Activated CD4-positive, alpha-beta T cell treated with anti-CD3 and anti-CD28 coated beads, Interleukin-2, Interleukin-6, amounts not matched to agents 100 ng/mL and 50 ng/mL, durations not matched to agents 16 hours and 8 hours (primary cell): ENCODE results near the gene GCGR.
"Not testable (repeated sequence)": the region's sequence is repeated elsewhere in the genome, so short reads cannot be mapped to it uniquely, and the experiment has no call there.

ENCODE experiments used
- DNase-seq: peaks from one replicate; pipeline ENCODE4 v3.0.0-alpha.2; 2020

The GCGR gene

DNA sequence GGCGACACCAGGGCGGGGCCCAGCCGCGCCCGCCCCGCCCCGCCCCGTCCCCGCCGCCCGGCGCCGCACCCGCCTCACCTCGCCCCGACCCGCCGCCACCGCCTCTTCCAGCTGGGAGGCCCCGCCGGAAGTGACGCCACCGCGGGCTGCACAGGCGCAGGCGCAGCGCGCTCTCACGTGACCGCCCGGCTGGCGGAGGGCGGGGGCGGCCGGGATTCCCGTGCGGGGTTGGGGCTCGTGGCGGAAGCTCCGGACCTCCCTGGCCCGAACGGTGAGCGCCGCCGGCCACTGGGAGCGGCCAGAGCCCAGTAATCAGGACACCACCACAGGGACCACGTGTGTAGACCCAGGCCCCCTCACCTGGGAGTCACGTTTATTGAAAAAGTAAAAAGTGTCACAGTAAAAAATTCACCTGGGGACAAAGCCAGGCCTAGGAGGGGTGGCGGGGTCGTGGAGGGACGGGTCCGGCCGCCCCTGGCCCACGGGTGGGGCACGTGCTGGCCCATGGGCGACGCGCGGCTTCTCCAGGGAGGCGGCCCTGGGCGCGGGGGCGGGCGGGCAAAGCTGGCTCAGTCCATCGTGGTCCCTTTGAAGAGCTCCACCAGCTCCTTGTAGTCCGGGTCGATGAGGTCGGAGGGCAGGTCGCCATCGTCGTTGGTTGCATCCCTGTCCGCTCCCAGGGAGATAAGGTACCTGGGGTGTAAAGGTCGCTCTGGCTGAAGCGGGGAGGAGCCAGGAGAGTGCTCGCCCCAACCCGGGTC lies 29.4 kb downstream of the GCGR start, which contains the start of gene MCRIP1:
MCRIP1 (minus strand) TSS at position 132 of the 761 bp plus-strand sequence. CDS start 8,785 bp downstream, outside the sequence.
- DNase-seq, result peak; percentile 98

DNA sequence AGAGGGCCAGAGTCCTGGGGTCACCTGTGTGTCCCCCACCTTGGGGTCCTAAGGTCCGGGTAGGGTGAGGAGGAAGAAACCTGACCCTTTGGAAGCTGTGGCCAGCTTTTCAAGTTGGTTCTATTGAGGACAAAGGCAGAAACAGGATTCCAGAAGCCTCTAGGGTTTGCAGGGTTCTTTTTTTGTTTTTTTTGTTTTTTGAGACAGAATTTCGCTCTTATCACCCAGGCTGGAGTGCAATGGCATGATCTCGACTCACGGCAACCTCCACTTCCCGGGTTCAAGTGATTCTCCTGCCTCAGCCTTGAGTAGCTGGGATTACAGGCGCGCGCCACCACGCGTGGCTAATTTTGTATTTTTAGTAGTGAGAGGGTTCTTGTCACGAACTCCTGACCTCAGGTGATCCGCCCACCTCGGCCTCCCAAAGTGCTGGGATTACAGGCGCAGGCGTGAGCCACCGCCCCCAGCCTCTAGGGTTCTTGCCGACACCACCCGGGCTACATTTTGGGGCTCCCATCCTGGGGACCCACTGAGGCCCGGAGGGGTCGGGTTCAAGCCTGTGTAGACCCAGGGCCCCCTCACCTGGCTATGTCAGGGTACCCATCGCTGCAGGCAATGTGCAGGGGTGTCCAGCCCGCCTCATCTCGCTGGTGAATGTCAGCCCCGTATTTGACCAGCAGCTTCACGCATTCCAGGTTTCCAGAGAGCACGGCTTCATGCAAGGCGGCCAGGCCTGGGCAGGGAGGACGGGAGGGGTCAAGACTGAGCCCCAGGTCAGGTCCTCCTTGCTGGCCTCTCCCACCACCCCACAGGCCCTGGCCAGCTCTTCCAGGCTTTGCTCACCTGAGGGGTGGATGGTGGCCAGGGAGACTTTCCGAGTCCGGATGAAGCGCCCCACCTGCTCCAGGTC lies 30.2 kb downstream of the GCGR start:
- no peak for DNase-seq

DNA sequence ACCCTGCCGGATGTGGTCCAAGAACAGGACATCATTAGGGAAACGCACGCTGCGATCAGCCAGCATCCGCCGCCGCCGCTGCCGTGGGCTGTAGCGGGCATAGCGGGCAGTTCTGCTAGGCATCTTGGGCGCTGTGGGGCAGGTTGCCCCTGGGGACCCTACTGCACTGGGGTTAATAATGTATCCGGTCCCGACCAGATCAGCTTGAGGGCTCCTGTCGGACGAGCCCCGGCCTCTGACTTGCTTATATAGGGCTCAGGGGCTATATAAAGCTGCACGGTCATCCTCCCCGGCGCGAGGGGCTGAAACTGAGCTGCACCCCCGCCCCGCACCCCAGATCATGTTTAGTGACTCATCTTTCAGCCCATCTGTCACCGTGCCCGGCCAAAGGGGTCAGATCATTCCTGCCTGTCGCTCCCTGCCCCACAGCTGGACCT lies 30.9 kb downstream of the GCGR start, which contains the start of gene PPP1R27:
PPP1R27 (minus strand) TSS at position 220 of the 437 bp plus-strand sequence; CDS start at position 123, 97 bp downstream.
- DNase-seq, result no peak

DNA sequence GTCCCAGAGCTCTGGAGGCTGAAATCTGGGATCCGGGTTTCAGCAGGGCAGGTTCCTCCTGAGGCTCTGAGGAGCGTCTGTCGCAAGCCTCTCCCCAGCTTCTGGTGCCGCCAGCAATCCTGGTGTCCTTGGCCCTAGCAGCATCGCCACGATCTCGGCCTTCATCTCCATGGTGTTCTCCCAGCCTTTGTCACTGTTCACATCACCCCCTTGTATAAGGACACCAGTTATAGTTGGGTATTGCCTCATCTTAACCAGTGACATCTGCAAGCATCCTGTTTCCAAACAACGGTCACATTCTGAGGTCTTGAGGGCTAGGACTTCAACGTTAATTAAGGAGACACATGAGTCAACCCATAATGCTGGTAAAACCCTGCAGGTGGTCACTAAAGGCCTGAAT lies 33.7 kb downstream of the GCGR start:
- DNase-seq, result no peak

DNA sequence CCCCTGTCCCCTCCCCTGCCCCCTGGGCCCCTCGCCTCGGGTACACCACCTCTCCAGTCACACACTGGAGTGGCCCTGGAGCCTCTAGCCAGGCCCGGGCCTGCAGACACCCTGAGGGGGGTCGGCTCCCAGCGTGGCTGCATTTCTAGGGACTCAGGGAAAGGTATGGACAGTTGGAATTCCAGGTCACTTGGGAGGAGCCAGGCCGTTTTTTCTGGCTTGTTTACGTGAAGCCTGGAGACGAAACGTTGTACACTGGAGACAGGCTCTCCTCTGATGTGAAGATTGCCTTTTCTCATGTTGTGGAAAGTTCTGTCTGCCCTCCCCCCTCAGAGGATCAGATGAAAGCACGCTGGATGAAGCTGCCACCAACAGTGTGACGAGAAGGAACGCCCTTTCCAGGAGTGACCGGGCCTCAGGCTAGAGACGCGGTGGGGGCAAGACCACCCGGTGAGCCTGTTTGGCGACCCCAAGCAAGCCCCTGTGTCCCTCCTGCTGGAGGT lies 34.9 kb downstream of the GCGR start:
- DNase-seq, result no peak

DNA sequence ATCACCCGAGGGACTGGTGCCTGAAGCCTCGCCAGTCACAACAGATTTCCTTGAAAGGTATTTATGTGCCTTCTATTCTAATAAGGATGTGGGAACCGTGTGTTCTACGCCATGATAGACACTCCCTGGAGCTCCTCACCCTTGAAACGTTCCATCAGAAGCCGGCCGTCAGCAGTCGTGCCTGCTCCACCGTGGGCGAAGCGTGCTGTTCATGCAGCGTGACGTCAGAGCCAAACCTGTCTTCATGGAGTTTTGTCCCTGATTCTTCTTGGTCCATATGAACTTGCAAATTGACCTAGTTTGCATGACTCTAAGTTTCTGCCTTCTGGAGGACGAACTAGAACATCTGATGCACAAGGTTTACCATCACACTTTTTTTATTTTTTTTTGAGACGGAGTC lies 35.4 kb downstream of the GCGR start:
- DNase-seq, result no peak

DNA sequence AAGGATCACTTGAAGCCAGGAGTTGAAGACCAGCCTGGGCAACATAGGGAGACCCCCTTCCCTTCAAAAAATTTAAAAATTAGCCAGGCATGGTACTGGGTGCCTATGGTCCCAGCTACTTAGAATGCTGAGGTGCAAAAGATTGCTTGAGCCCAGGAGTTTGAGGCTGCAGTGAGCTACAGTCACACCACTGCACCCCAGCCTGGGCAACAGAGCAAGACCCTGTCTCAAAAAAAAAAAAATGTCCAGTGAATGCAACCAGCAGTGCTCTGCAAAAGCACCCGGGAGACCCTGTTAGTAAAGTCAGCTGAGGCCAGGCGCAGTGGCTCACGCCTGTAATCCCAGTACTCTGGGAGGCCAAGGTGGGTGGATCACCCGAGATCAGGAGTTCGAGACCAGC lies 36.1 kb downstream of the GCGR start:
- not testable (repeated sequence) for DNase-seq

DNA sequence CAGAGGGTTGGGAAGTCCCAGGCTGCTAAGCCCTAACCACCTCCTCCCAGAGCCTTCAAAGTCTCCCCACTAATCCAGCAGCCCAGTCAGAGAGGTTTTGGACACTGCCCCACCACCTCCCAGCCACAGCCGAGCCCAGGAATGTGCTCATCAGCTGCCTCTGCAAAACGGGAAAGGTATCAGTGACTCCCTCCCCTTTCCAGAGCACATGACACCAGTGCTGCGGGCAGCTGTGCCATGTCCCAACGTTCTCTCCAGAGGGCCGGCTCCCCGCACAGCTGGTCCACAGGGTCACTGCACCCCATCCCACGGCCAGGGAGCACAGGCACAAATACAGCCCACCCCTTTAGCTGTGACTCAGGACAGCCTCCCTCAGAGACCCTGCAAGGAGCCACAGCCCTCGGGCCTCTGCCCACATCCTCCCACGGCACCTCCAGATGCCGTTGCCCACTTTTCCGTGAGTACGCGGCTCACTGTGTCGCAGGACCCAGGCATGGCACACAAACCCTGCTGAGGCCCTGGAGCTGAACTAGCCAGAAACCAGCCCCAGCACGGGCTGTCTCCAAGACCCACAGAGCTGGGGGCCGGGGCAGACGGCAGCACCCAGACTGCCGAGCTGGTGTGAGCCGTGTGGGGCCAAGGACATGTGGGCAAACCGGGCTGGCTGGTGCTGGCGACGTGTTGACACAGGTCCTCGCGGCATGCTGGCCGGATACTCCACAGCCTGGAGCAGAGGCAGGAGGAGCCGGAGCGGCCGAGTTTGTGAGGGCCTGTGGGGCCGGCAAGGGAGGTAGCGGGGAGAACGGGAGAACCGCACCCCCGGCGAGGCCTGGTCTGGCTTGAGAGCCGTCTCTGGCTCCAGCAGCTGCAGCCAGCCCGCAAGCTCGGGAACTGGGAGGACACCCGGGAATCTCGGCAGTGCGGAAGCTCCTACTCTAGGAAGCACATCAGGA lies 37.2 kb downstream of the GCGR start:
- DNase-seq, result no peak

DNA sequence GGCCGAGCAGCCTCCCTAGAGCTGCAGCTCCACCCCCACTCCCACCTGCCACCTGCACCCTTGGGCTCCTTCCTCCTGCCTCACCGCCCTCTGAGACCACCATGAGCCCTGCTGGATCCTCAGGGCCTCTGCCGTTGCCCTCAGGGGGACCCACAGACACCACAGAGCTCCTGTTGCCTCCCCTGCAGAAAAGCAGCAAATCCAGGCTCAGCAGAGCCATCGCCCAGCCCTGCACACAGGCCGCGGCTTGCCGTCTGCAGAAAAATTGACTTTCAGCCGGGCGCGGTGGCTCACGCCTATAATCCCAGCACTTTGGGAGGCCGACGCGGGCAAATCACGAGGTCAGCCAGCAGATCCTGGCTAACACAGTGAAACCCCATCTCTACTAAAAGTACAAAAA lies 37.9 kb downstream of the GCGR start:
- no peak for DNase-seq

DNA sequence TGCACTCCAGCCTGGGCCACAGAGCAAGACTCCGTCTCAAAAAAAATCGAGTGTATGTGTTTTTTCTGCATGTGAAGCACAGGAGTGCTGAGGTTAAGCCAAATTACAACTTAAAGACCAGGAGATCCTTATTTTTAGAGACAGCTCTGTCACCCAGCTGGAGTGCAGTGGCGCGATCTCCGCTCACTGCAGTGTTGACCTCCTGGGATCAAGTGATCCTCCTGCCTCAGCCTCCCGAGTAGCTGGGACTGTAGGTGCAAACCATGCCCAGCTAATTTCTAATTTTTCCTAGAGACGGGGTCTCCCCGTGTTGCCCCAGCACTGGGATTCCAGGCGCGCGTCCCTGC lies 38.4 kb downstream of the GCGR start:
- DNase-seq, result no peak

DNA sequence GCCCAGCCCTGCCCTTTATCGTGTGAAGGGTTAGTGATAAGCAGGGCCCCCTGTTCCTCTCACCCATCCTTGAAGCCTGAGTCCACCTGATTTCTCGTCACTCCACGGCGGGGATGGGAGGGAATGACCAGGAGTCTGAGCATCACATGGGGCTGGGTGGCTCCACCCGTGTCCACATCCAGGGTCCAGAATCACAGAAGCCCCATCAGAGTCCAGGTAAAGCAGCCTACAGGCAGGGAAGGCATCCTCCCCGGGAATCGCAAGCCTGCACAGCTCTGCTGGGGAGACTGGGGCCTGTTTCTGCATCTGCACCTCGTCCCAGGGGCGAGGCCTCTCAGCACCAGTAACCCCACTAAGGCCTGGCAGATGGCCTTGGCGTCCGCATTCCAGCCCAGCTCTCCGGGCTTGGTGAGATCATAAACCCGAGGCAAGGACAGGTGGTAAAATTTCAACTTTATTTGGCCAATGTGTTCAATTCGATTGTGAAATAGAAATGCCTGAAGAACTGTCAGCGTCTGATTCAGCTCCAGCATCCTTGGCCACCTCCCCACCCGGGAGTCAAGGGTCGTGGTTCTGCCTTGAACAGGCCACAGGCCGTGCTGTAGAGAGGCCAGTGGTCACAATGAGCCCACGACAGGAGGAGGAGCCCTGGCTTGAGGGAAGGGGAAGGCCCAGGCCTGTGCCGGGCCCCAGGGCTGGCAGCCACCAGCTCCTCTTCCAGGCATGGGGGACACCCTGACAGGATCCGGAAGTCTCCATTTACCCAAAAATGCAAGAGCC lies 39.0 kb downstream of the GCGR start:
- DNase-seq, result no peak

DNA sequence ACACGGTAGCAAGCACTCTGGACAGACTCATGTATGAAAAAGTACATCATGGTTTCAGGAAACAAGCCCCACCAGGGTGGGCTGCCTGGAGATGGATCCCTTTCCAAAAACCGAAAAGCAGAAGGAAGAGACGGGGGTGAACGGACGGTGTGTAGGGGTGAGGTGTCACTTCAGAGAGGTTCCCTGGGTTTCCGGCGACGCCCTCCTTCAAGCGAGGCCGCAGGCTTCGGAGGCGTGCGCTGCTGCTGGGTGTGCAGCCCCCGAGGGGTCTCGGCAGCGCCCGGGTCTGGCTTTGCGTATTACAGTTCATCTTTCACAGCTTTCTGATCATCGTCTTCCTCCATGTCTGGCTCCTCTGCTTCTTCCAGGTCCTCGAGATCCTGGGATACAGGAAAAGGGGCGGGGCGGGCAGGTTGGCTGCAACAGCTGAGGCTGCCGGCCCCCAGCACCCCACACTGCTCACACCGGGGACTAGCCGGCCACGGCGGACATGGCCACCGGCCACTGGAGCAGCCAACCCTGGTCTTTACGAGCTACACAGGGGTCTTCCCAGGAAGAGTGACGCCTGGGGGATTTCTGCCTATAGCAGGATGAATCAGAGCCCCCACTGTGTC lies 39.9 kb downstream of the GCGR start:
- no peak for DNase-seq

DNA sequence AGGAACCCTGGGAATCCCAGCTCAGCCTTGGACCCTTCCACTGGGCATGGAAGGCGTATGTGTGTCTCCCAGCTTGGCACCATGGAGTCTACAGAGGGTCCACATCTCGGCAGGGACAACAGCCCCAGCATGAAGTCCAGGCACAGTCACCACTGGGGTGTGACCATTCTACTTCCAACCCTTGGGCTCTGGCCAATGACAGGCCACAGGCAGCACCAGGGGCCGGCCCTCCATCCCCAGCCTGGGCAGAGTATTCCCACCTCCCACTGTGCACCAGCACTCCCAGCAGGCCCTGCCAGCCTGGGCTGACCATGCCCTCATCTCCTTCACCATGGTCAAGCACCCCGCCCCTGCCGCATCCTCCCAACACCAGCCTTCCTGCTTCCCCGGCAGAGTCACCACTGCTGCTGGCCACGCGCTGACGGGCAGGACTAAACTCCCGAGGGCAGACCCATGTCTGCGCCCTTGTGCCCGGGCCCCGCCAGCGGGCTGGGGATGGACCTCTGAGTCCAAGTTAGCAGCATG lies 40.4 kb downstream of the GCGR start:
- no peak for DNase-seq

DNA sequence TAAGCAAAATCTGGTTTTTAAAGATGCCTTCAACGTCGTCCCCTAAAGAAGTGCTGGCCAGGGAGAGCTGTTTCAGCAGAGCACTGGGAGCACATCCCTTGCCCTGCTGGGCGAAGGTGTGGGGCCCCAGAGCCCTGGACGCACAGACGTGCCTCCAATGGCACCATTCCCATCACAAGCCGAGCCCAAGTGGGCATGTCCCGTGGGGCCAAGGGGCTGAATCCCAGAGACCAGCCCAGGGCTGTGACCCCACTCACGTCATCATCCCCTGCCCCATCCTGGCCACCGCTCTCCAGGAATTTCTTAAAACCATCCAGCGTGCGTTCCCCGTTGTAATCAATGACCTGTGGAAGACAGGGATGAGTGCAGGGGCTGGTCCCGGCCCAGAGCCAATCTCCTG lies 40.9 kb downstream of the GCGR start:
- DNase-seq, result no peak

DNA sequence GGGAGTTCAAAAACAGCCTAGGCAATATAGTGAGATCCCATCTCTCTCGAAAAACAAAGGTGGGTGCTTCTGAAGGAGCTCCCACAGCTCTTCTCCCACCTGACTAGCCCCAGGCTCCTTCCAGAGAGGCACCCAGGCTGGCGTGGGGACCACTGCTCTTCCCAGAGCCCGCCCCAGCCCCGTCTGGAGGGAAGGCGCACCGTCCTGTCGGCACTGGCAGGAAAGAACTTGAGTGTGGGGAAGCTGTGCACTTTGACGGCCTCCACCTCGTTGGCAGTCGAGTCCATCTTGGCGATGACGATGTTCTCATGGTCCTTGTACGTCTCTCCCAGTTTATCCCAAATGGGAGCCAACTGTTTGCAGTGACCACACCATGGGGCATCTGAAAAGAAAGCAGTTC lies 41.4 kb downstream of the GCGR start:
- DNase-seq, result no peak

DNA sequence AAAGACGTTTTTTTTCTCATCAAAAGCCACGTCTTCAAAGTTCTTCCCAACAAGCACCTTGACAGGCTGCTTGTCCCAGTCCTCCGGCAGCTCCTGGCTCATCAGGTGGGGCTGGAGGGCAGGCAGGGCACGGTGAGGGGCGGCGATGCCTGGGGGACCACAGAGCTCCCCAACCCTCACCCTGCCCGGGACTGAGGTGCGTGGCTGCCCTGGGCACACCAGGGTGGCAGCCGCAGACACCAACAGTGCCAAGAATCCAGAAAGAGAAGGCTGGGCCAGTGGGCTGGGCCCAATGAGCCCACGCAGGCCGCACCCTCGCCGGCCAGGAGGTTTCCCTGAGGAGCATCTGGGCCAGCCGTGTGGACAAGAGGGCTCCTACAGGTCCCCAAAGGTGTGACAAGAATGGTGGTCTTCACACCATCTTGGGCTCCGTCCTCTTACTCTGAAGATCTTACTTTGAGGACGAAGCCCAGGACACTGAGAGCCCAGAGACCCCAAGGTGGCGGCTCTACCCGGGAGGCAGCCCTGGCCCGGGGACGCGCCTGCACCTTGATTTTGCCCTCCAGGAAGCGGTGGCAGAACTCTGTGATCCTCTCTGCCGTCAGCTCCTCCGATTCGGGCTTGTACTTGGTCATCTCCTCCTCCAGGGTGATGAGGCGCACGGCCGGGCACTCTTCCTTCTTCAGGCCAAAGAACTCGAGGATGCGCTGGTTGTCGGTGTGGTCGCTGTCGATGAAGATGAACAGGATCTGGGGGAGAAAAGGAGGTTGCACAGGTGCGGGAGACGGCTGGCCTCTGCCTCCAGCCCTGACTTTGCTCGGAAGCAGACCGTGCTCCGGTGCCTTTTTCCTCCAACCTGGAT lies 42.2 kb downstream of the GCGR start:
- DNase-seq, result no peak

DNA sequence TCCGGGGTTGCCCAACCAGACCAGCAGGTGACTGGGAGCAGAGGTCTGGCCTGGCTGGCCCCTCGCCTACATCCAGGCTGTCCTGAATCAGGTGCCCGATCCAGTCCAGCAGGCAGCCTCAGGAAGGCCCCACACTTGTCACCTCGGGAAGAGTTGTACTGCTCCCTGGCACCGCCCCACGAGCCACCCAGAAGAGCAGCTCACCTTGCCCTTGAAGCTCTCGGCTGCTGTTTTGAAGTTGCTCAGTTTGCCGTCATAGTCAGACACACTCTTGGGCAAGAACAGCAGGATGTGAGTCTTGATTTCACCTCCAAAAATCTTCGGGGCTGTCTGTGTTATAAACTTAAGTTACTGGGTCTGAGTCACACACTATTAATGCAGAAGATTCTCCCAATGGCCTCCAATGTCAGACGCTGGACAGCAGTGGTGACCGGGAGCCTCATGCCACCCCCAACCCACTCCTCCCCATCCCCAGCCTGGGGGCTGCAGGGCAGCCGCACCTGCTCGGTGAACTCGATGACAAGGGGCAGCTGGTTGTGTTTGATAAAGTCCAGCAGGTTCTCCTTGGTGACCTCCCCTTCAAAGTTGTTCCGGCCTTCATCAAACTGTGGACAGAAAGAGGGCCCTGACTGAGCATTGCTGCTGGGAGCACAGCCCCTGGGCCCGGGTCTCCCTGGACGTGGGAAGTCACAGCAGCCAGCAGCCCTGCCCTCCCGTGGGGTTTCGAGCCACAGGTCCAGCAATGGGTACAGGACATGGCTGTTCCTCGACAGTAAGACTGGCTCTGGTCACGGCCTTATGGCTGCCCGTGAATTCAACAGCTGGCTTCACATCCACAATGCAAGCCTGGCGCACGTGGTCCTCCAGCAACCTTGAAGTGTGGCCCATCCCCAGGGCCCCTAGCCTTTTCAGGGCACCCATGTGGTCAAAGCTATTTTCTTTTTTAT lies 43.1 kb downstream of the GCGR start:
- no peak for DNase-seq

DNA sequence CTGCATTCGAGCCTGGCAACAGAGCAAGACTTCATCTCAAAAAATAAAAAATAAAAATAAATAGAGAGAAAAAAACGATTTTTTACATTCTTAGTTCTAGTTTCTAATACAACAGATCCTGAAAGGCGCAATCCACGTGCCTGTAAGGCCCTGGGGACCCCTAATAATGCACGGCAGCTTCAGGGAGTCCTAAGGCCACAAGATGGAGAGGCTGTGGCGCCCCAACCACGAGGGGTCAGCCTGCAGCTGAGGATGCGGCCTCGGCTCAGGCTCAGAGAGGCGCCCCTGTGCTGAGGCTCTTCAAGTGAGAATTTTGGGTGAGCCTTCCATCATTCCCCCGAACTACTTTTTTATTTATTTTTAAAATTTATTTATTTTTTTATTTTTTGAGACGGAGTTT lies 45.5 kb downstream of the GCGR start:
- DNase-seq, result no peak

DNA sequence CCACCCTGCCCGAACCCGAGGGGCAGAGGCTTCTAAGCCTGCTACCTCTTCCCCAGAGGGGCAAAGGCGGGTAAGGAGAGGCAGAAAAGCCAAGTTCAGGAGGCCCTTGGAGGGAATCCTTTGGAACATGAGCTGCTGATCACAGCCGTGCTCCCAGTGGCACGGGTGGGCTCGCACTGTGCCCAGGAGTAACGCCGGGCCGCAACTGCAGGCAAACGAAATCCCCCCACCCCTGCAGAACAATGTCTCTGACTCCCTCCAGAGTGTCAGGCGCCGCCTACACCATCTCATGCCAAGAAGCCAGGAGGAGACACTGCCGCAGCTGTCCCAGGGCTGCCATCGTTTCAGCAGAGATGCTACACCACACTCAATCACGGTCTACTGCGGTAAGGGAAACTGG lies 47.5 kb downstream of the GCGR start:
- no peak for DNase-seq
